Activated naive CD8-positive, alpha-beta T cell treated with anti-CD3 and anti-CD28 coated beads, Interleukin-2, amount 50 U/mL, for 24 hours (primary cell): Measurements from ENCODE around the gene CDH23.

Source experiments
- ATAC-seq: fragments of 150-1000 bp; cut with Tn5 transposase; one replicate; pipeline ENCODE4 v1.10.0; 2021
- DNase-seq: peaks from one replicate; pipeline ENCODE4 v3.0.0; 2021
- H3K27ac Mint-ChIP-seq: one replicate; pipeline ENCODE4 v1.8.0; 2021; ENCODE audit warnings: mild to moderate bottlenecking, mixed read lengths
- H3K27me3 Mint-ChIP-seq: one replicate; pipeline ENCODE4 v1.8.0; 2021; ENCODE audit warnings: mixed read lengths
- H3K36me3 Mint-ChIP-seq: one replicate; pipeline ENCODE4 v1.8.0; 2021; ENCODE audit warnings: low read depth, mixed read lengths
- H3K4me1 Mint-ChIP-seq: one replicate; pipeline ENCODE4 v1.8.0; 2021; ENCODE audit warnings: mixed read lengths
- H3K4me3 Mint-ChIP-seq: one replicate; pipeline ENCODE4 v1.8.0; 2021; ENCODE audit warnings: mild to moderate bottlenecking, moderate library complexity, mixed read lengths
- H3K9me3 Mint-ChIP-seq: one replicate; pipeline ENCODE4 v1.8.0; 2021; ENCODE audit warnings: mixed read lengths

The CDH23 gene

DNA sequence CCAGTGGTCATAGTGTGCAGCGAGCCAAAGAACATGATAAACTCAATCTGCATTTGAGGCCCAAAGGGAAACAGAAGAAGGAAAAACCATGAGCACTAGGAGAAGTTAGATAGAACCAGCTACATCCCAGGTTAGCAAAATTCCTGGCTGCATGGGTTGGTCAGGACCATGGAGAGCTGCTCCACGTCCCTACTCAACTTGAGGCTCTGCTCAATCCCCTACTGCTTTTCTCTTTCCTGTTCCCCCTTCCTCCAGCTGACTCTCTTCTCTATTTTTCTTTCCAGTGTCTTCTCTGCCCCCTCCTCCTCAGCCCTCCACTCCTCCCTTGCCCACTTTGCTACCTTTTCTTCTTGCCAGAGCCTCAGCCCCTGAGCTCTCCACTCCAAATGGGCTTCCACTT is 398.5 kb downstream of the CDH23 start:
- Mint-ChIP-seq H3K36me3 (no peaks in the 10 kb centered on the region), H3K27me3 (peaks cover 3% of the 10 kb centered on the region), H3K9me3 (no peaks in the 10 kb centered on the region), H3K4me1 (peaks cover 24% of the 10 kb centered on the region), H3K27ac (no peak overlapping the region), H3K4me3 (no peak overlapping the region)
- DNase-seq (no peak), ATAC-seq (no peak)

GRCh38 chr10:71796749-71797405 is 400.2 kb downstream of the CDH23 start:
- no peak overlapping the region for H3K4me3 Mint-ChIP-seq
- DNase-seq (no peak), ATAC-seq (no peak)
- no peaks in the 10 kb centered on the region for H3K36me3 Mint-ChIP-seq
- peaks cover 18% of the 10 kb centered on the region for H3K4me1 Mint-ChIP-seq
- H3K9me3 Mint-ChIP-seq: no peaks in the 10 kb centered on the region
- H3K27me3 Mint-ChIP-seq: peaks cover 3% of the 10 kb centered on the region
- peak overlapping the region; percentile 66 for H3K27ac Mint-ChIP-seq

DNA sequence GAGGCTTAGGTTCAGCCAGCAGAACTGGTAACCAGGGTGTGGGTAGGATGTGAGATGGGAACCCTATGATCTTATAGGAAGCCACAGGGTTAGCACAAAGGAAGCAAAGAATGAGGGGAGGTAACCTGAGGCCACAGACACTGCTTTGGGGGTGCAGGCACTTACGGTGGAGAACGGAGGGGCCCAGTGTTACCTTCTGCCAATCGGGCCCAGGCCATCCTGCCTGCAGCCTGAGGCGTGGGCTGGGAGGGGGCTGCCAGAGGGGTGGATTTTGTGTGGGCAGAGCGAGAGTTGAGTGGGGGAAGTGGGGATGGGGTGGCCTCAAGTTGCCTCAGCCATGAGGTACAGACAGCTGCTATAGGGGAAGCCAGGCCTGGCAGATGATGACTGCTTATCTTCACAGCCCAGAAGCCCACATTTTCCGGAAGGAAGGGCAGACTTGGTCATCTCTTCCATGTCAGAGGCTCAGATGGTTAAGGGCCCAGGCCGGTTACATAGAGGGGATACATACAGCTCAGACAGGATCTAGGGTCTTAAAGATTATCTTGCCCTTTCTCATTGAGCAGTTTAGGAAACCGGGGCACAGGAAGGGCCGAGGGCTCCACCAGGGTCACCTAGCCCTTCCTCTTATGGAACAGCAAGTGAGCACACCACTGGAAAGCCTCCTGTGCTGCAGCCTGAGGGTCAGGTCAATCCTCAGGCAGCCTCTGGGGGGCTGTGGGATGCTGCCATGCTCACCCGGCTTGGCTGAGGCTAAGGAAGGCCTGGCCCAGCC is 401.0 kb downstream of the CDH23 start:
- H3K9me3 Mint-ChIP-seq: no peaks in the 10 kb centered on the region
- no peaks in the 10 kb centered on the region for H3K36me3 Mint-ChIP-seq
- peak overlapping the region; percentile 66 for H3K27ac Mint-ChIP-seq
- peaks cover 18% of the 10 kb centered on the region for H3K4me1 Mint-ChIP-seq
- DNase-seq (no peak), ATAC-seq (peak; percentile 74)
- H3K4me3 Mint-ChIP-seq: no peak overlapping the region
- H3K27me3 Mint-ChIP-seq: peaks cover 3% of the 10 kb centered on the region

- peaks cover 18% of the 10 kb centered on the region for H3K4me1 Mint-ChIP-seq
- DNase-seq: no peak
- no peak overlapping the region for H3K4me3 Mint-ChIP-seq
- H3K36me3 Mint-ChIP-seq: no peaks in the 10 kb centered on the region
- no peaks in the 10 kb centered on the region for H3K9me3 Mint-ChIP-seq
- H3K27ac Mint-ChIP-seq: peak overlapping the region; percentile 66
- no peak for ATAC-seq
- H3K27me3 Mint-ChIP-seq: peaks cover 3% of the 10 kb centered on the region
Observed at GRCh38 chr10:71798308-71798624, 401.5 kb downstream of the CDH23 start.

GRCh38 chr10:71799112-71799511 is 402.4 kb downstream of the CDH23 start:
- no peaks in the 10 kb centered on the region for H3K9me3 Mint-ChIP-seq
- ATAC-seq (no peak), DNase-seq (no peak)
- no peak overlapping the region for H3K4me3 Mint-ChIP-seq
- H3K27ac Mint-ChIP-seq: no peak overlapping the region
- peaks cover 18% of the 10 kb centered on the region for H3K4me1 Mint-ChIP-seq
- H3K27me3 Mint-ChIP-seq: no peaks in the 10 kb centered on the region
- H3K36me3 Mint-ChIP-seq: no peaks in the 10 kb centered on the region

DNA sequence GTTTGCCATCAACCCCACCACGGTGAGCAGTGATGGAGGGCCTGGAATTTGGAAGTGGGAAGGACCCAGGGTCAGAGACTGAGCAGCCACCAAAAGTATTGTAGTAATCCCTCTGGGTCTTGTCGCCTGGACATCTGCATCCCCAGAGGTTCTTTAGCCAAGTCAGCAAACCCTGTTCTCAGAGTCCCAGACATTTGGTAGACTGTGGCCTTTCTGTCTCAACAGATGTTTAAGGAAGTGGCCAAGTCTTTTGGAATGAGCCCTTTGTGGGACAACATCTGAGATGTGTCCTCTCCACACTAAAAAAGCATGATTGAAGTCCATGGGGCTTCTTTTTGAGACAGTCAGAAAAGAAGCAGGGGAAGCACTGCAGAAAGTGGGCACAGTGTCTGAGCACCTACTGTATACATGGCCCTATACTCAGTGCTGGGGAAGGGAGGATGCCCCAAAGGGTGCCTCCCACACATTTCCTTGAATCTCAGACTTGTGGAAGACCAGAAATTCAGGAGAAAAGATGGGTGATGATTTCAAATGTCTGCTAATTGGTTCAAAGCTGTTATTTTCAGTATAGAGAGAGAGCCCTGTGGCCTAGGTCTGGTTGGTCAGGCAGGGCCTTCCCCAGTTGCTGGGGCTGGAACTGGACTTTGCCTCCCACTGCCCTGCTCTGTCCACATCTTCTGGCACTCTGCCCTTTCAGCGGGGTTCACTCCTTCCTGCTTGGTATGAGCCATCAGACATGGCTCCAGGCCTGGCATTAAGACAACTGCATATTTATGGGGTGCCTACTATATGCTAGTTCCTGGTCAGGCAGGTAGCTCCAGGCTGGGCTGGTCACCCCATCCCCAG is 403.1 kb downstream of the CDH23 start:
- no peak for ATAC-seq
- Mint-ChIP-seq H3K9me3 (no peaks in the 10 kb centered on the region), H3K27me3 (no peaks in the 10 kb centered on the region), H3K27ac (no peak overlapping the region), H3K4me3 (no peak overlapping the region), H3K36me3 (no peaks in the 10 kb centered on the region), H3K4me1 (peaks cover 18% of the 10 kb centered on the region)
- DNase-seq: no peak

DNA sequence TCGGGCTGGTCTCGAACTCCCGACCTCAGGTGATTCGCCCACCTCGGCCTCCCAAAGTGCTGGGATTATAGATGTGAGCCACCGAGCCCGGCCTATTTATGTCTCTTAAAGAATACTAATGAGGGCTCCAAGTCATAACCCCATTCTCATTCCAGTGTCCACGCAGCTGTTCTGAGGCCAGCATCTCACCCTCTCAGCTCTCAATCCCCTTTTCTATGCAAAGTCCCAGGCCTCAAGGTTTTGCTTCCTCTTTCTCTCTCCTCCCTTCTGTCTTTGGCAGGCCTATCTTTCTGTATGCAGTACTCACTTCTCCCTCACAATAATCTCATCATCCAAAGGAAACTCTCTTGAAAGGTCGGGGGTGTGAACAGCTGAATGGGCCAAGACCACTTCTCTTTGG is 404.6 kb downstream of the CDH23 start:
- Mint-ChIP-seq H3K9me3 (no peaks in the 10 kb centered on the region), H3K4me3 (no peak overlapping the region), H3K4me1 (peaks cover 18% of the 10 kb centered on the region), H3K27me3 (no peaks in the 10 kb centered on the region), H3K36me3 (no peaks in the 10 kb centered on the region), H3K27ac (no peak overlapping the region)
- no peak for ATAC-seq
- DNase-seq: no peak

- ATAC-seq (no peak), DNase-seq (no peak)
- H3K4me1 Mint-ChIP-seq: peaks cover 11% of the 10 kb centered on the region
- H3K27ac Mint-ChIP-seq: no peak overlapping the region
- H3K4me3 Mint-ChIP-seq: no peak overlapping the region
- H3K27me3 Mint-ChIP-seq: no peaks in the 10 kb centered on the region
- no peaks in the 10 kb centered on the region for H3K36me3 Mint-ChIP-seq
- H3K9me3 Mint-ChIP-seq: no peaks in the 10 kb centered on the region
Observed at GRCh38 chr10:71802235-71802634, 405.5 kb downstream of the CDH23 start.

DNA sequence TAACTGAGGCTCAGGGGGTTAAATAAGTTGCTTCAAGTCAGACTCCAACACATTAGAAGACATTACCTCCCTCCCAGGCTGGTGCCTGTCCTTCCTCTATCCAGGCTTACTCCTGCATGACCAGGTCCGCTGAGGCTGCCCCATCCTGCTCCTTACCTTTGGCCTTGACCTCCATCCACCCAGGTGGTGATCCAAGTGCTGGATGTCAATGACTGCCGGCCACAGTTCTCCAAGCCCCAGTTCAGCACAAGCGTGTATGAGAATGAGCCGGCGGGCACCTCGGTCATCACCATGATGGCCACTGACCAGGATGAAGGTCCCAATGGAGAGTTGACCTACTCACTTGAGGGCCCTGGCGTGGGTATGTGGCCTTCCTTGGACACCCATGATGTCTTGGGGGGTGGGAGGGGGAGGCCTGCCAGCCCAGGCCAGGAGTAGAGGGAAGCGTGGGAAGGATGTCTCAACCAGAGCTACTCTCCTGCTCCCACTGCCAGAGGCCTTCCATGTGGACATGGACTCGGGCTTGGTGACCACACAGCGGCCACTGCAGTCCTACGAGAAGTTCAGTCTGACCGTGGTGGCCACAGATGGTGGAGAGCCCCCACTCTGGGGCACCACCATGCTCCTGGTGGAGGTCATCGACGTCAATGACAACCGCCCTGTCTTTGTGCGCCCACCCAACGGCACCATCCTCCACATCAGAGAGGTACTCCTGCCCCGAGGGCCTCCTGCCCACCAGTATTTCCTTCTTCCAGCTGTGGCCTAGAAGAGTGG is 406.2 kb downstream of the CDH23 start:
- no peaks in the 10 kb centered on the region for H3K9me3 Mint-ChIP-seq
- H3K27me3 Mint-ChIP-seq: no peaks in the 10 kb centered on the region
- H3K36me3 Mint-ChIP-seq: no peaks in the 10 kb centered on the region
- H3K4me3 Mint-ChIP-seq: no peak overlapping the region
- H3K4me1 Mint-ChIP-seq: peaks cover 4% of the 10 kb centered on the region
- no peak for DNase-seq
- H3K27ac Mint-ChIP-seq: no peak overlapping the region
- no peak for ATAC-seq

DNA sequence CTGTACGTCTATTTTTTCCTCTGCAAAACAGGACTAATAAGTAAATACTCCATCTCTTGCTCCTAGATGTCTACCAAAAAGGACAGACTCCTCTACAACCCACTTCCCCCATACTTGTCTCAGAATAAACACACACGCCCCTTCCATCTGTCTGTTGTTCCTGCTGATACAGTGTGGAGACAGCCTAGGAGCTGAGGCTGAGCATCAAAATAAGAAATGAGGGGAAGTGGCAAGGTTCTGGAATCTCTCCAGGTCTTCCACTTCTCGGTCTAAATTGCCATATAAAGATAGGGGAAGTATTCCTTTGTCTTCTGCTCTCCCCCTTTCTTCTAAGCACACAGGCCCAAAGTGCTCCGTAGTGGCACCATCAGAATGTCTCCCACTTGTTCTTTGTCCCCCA is 407.4 kb downstream of the CDH23 start:
- no peak for ATAC-seq

GRCh38 chr10:71805776-71806703 is 409.3 kb downstream of the CDH23 start:
- DNase-seq (no peak), ATAC-seq (no peak)
- Mint-ChIP-seq H3K4me1 (peaks cover 2% of the 10 kb centered on the region), H3K27me3 (no peaks in the 10 kb centered on the region), H3K9me3 (no peaks in the 10 kb centered on the region), H3K27ac (no peak overlapping the region), H3K4me3 (no peak overlapping the region), H3K36me3 (no peaks in the 10 kb centered on the region)

More for the DNA sequence above, 407.4 kb downstream of the CDH23 start:
- no peak for DNase-seq
- Mint-ChIP-seq H3K27ac (no peak overlapping the region), H3K36me3 (no peaks in the 10 kb centered on the region), H3K4me1 (peaks cover 2% of the 10 kb centered on the region), H3K9me3 (no peaks in the 10 kb centered on the region), H3K27me3 (no peaks in the 10 kb centered on the region), H3K4me3 (no peak overlapping the region)

DNA sequence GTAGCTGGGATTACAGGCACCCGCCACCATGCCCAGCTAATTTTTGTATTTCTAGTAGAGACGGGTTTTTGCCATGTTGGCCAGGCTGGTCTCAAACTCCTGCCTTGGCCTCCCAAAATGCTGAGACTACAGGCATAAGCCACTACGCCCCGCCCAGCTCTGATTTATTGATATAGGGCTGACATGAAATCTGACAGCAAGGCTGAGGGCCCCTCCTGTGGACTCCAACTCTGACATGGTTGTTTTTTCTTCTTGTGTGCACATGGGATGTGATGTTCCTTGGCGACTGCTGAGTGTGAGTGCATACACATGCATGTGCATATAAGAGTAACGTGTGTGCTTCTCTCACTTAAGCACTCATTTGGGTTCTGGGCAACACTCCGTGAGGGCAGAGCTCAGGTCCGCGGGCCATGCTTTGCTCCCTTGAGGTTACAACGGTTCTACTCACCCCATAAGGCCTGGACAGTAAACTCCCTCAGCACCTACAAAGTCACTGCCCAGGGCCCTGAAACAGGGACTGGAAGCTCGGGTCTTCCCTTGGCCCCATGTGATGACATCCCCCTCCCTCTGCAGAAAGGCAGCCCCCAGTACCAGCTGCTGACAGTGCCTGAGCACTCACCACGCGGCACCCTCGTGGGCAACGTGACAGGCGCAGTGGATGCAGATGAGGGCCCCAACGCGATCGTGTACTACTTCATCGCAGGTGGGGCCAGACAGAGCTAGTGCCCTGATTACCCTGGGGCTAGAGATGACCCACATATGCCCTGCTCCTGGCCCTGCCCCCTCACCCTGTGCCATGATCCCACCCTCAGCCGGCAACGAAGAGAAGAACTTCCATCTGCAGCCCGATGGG is 410.2 kb downstream of the CDH23 start:
- DNase-seq (no peak), ATAC-seq (no peak)
- H3K36me3 Mint-ChIP-seq: no peaks in the 10 kb centered on the region

More for the DNA sequence above, 410.2 kb downstream of the CDH23 start:
- Mint-ChIP-seq H3K27me3 (no peaks in the 10 kb centered on the region), H3K4me3 (no peak overlapping the region), H3K4me1 (no peaks in the 10 kb centered on the region), H3K9me3 (no peaks in the 10 kb centered on the region), H3K27ac (no peak overlapping the region)
